Retinal pigment epithelial cell (primary cell): Measurements from ENCODE around the gene RAB15.

Experiments used
- DNase-seq: peaks from one replicate; pipeline ENCODE4 v3.0.0-alpha.2; 2010; ENCODE audit warnings: low read depth
- H3K4me3 ChIP-seq: 2 replicates; pipeline ENCODE4 v1.5.1; 2011; ENCODE audit warnings: mild to moderate bottlenecking, low read length, control low read depth, moderate library complexity
- CTCF ChIP-seq: conservative IDR thresholded peaks from 2 replicates; pipeline ENCODE4 v1.5.1; 2011; ENCODE audit warnings: low read depth, low read length, control low read depth, inconsistent platforms

The RAB15 gene

DNA sequence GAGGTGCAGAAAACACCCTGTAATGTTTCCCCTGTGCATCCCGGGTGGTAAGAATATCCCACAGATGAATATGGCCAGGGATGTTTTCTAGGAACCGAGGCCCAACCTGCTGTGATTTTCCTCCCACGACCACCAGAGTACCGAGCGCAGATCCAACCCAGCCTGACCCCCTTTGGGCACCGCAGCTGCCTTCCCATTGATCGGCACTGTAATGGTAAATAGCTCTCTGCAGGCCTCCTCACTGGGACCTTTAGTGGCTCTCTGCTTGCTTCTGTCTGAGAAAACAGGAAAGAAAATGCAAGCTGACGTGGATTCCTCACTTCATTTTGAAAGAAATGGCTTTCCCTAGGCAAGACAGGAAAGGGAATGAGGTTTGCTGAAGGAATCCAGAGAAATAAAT, 2.4 kb upstream of the RAB15 start:
- no peak for TF ChIP-seq CTCF
- DNase-seq = no peak
- no peak overlapping the region for H3K4me3 ChIP-seq

DNA sequence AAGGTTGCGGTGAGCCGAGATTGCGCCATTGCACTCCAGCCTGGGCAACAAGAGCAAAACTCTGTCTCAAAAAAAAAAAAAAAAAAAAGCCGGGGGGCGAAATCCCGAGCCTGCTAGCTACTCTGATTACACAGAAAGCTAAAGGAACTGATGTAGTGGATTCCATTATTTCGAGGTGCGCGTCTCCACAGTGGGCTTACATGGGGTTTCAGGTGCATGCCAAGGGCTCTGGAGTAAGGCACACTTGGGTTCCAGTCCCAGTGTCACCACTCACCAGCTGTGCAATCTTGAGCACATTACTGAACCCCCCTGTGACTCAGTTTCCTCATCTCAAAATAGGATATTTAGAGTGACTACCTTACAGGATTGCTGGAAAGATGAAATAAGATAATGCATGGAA, 1.7 kb upstream of the RAB15 start:
- no peak for DNase-seq
- no peak overlapping the region for H3K4me3 ChIP-seq
- TF ChIP-seq CTCF = no peak

- H3K4me3 ChIP-seq = no peak overlapping the region
- no peak for DNase-seq
- no peak for TF ChIP-seq CTCF
Observed at GRCh38 chr14:64973026-64973442, 898 bp upstream of the RAB15 start.

GRCh38 chr14:64971491-64971942, 619 bp downstream of the RAB15 start:
- no peak for TF ChIP-seq CTCF
- peak overlapping the region; percentile 60 for H3K4me3 ChIP-seq
- DNase-seq = no peak

GRCh38 chr14:64970776-64971477, 1.2 kb downstream of the RAB15 start:
- no peak for TF ChIP-seq CTCF
- DNase-seq = no peak
- H3K4me3 ChIP-seq = peak overlapping the region; percentile 60

DNA sequence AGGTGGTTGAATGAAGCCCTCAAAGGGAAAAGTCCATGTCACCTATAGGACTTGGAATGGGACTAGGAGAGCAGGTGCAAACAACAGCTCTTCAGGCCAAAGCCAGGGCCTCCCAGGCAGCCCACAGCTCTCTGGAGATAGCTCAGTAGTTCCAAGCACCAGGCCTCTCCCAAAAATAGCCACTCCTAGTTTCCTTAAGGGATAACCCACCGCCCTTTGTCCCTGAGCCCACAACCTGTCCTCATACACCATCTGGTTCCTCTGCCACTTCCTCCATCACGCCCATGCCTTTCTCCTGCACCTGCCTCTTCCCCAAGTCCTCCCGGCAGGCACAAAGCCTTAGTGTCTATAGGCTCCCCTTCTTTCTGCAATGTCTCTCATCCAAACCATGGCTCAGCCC, 2.1 kb downstream of the RAB15 start:
- no peak overlapping the region for H3K4me3 ChIP-seq
- no peak for TF ChIP-seq CTCF
- no peak for DNase-seq

- DNase-seq = no peak
- TF ChIP-seq CTCF = no peak
- no peak overlapping the region for H3K4me3 ChIP-seq
Observed at GRCh38 chr14:64968651-64969050, 3.5 kb downstream of the RAB15 start.
